Heart right ventricle (tissue), 16 donors: Measurements from ENCODE around the gene SUFU. TPM values are rescaled to one million over a fixed set of nuclear protein-coding genes. Genes with fewer than 3 reads are reported as not detected.

Experiments
- ATAC-seq, 8 donors: fragments of 200-7000 bp; cut with Tn5 transposase; one replicate each; pipeline ENCODE4 v1.9.1; 2020; ENCODE audit warnings: mild to moderate bottlenecking in 8 of 8, moderate library complexity in 8 of 8, moderate number of reproducible peaks in 1 of 8
- DNase-seq, 2 donors: peaks; one replicate each; pipeline ENCODE4 v3.0.0-alpha.2; 2020
- H3K27ac ChIP-seq, 10 donors: fragments of 200-600 bp; sonication (generic) in 2 of 10; one replicate each; pipeline versions ENCODE4 v1.5.0 to v1.8.0; 2020 to 2022; ENCODE audit warnings: mild to moderate bottlenecking in 3 of 10
- H3K27me3 ChIP-seq, 7 donors: fragments of 200-600 bp; one replicate each; pipeline ENCODE4 v1.8.0; 2021 to 2022; ENCODE audit warnings: mild to moderate bottlenecking in 2 of 7
- H3K36me3 ChIP-seq, 9 donors: fragments of 200-600 bp; sonication (generic) in 1 of 9; one replicate each; pipeline versions ENCODE4 v1.5.0 to v1.8.0; 2020 to 2022; ENCODE audit warnings: mild to moderate bottlenecking in 2 of 9
- H3K4me1 ChIP-seq, 9 donors: fragments of 200-600 bp; sonication (generic) in 1 of 9; one replicate each; pipeline versions ENCODE4 v1.5.0 to v1.8.0; 2020 to 2022; ENCODE audit warnings: mild to moderate bottlenecking in 4 of 9
- H3K4me3 ChIP-seq, 10 donors: fragments of 200-600 bp; sonication (generic) in 2 of 10; one replicate each; pipeline versions ENCODE4 v1.5.0 to v1.8.0; 2020 to 2022; ENCODE audit warnings: mild to moderate bottlenecking in 7 of 10, moderate library complexity in 2 of 10
- H3K9me3 ChIP-seq, 11 donors: fragments of 200-600 bp in 10 of 11; sonication (generic) in 2 of 11; one replicate each; pipeline versions ENCODE4 v1.5.0 to v1.8.0; 2013 to 2022; ENCODE audit warnings: mild to moderate bottlenecking in 2 of 11, control low read depth in 1 of 11, moderate library complexity in 1 of 11
- CTCF ChIP-seq, 9 donors: fragments of 200-600 bp; sonication (generic) in 2 of 9; IDR thresholded peaks; one replicate each; pipeline versions ENCODE4 v1.5.0 to v1.8.0; 2021 to 2022; ENCODE audit warnings: antibody characterized with exemption in 9 of 9, mild to moderate bottlenecking in 5 of 9, moderate library complexity in 1 of 9
- WGBS, 2 donors: extraction: QIAGEN DNeasy Blood & Tissue Kit; methylation state at CpG; one replicate each; pipeline ENCODE4 v1.1.7; 2013; ENCODE audit warnings: inconsistent platforms in 1 of 2; 5-methylcytosine and 5-hydroxymethylcytosine counted together
- intact Hi-C, 10 donors: fragments of 100-400 bp; cut with DNase I; formaldehyde crosslinking; loops; one replicate each; pipeline versions ENCODE4 v1.11.1 to v1.14.2; 2022
- polyA plus RNA-seq, 2 donors: library from polyadenylated mRNA; stranded (reverse); fragments of 200-250 nt; gene quantifications; one replicate each; pipeline ENCODE4 v1.2.3, GENCODE V29; 2013
- total RNA-seq, 10 donors: library from RNA; stranded (reverse); fragmentation: NEBNext Ultra II Directional in 3 of 10; extraction: Animal tissue kit (Norgen Biotek cat#: 25700) in 3 of 10; gene quantifications; one replicate each; pipeline versions ENCODE4 v1.2.1 to v1.2.4, GENCODE V29; 2021 to 2023
- donor health status: Arrhythmogenic right ventricular cardiomyopathy.
- donor health status: ischemic (EF 13 %, LVEDD 7.1; RV severe dilation, severe dysfunction).
- donor health status: healthy with polysubstance abuse.
- donor health status: DM: no; HTN: yes; CAD: no.
- donor health status: DM: no; HTN: no; CAD: no.
- donor health status: ischemic (EF 25% LVEDD 6.9; RV normal size, moderate dysfunction).
- donor health status: ischemic (EF 25% LVEDD 5.7; RV mildly dilated, moderate dysfunction).
- donor health status: healthy.
- donor health status: DM: yes; HTN: yes; CAD: no.
- donor health status: Ischemic cardiomyopathy.
- donor health status: ischemic (EF 35%, LVEDD 5.7; RV mildly dilated, moderate dysfunction).
- donor health status: nonischemic (EF 11% LVEDD 7.7; RV severe dilation, severe dysfunction).
- donor health status: DM: yes; HTN: yes; CAD: no.
- donor health status: PGD.
- donor health status: ischemic (EF 29% LVEDD 5.4; RV normal size, mild dysfunction).
- donor health status: nonischemic (EF 23%, LVEDD 6.1; RV moderate dilation, normal function).

The SUFU gene
- total and polyA plus RNA-seq, 12 donors, result 3.3 to 10.1 (median 7.2) TPM

GRCh38 chr10:102651455-102652169 is 147.8 kb downstream of the SUFU start:
- H3K27me3 ChIP-seq, result no peaks in the 10 kb centered on the region
- H3K36me3 ChIP-seq, result peaks cover 0 to 73% (median 23%) of the 10 kb centered on the region in 9 donors
- peak overlapping the region in 7 of 10 donors; percentile 45 to 100 (median 99) for H3K27ac ChIP-seq
- intact Hi-C loops, result loop anchor here in 1 of 10 donors (5.0 kb wide), 1 partner anchor 61 kb away; the partner anchor contains the start of genes ARL3 and SFXN2
- H3K9me3 ChIP-seq, result no peaks in the 10 kb centered on the region
- 80 to 85% methylated on average over 11 of the region's 11 CpGs for WGBS, 2 donors
- no peak for TF ChIP-seq CTCF (IDR thresholded peaks at IDR 0.05)
- ATAC-seq, result no peak
- no peak overlapping the region for H3K4me3 ChIP-seq
- no peak for DNase-seq
- H3K4me1 ChIP-seq, result peaks cover 52 to 86% (median 79%) of the 10 kb centered on the region in 9 donors

GRCh38 chr10:102652170-102652916 is 148.6 kb downstream of the SUFU start:
- no peaks in the 10 kb centered on the region for H3K9me3 ChIP-seq
- DNase-seq, result no peak
- intact Hi-C loops, result loop anchor here in 1 of 10 donors (5.0 kb wide), 1 partner anchor 60 kb away; the partner anchor contains the start of genes ARL3 and SFXN2
- H3K4me3 ChIP-seq, result no peak overlapping the region
- TF ChIP-seq CTCF (IDR thresholded peaks at IDR 0.05), result no peak
- WGBS, 2 donors, result 86 to 87% methylated on average over 12 of the region's 12 CpGs
- ATAC-seq, result no peak
- H3K27ac ChIP-seq, result peak overlapping the region in 4 of 10 donors; percentile 45 to 100 (median 100)
- peaks cover 0 to 81% (median 30%) of the 10 kb centered on the region in 9 donors for H3K36me3 ChIP-seq
- no peaks in the 10 kb centered on the region for H3K27me3 ChIP-seq
- peaks cover 49 to 85% (median 76%) of the 10 kb centered on the region in 9 donors for H3K4me1 ChIP-seq

- Histone ChIP-seq H3K9me3 (no peaks in the 10 kb centered on the region), H3K27ac (peak overlapping the region in 5 of 10 donors; percentile 14 to 99 (median 22)), H3K27me3 (no peaks in the 10 kb centered on the region), H3K4me1 (peaks cover 47 to 85% (median 75%) of the 10 kb centered on the region in 9 donors), H3K4me3 (no peak overlapping the region), H3K36me3 (peaks cover 0 to 82% (median 38%) of the 10 kb centered on the region in 9 donors)
- no peak for ATAC-seq
- TF ChIP-seq CTCF (IDR thresholded peaks at IDR 0.05), result no peak
- DNase-seq, result no peak
- WGBS, 2 donors, result 71 to 85% methylated on average over 1 of the region's 1 CpG
- intact Hi-C loops, result loop anchor here in 1 of 10 donors (5.0 kb wide), 1 partner anchor 59 kb away; the partner anchor contains the start of genes ARL3 and SFXN2
Measured at GRCh38 chr10:102653060-102653459, 149.3 kb downstream of the SUFU start.

GRCh38 chr10:102654566-102654965 is 150.8 kb downstream of the SUFU start:
- Histone ChIP-seq H3K4me3 (no peak overlapping the region), H3K9me3 (no peaks in the 10 kb centered on the region), H3K4me1 (peaks cover 35 to 80% (median 64%) of the 10 kb centered on the region in 9 donors), H3K27ac (peak overlapping the region in 2 of 10 donors; percentile 3 to 20), H3K36me3 (peaks cover 0 to 88% (median 43%) of the 10 kb centered on the region in 9 donors), H3K27me3 (no peaks in the 10 kb centered on the region)
- ATAC-seq, result no peak
- DNase-seq, result no peak
- intact Hi-C loops, result loop anchor here in 1 of 10 donors (5.0 kb wide), 1 partner anchor 58 kb away; the partner anchor contains the start of genes ARL3 and SFXN2
- no peak for TF ChIP-seq CTCF (IDR thresholded peaks at IDR 0.05)
- WGBS, 2 donors, result 76 to 79% methylated on average over 7 of the region's 7 CpGs
